IMR-90 (cell line): ENCODE measurements around the gene PTPRG. TPM values are rescaled to one million over a fixed set of nuclear protein-coding genes. Genes with fewer than 3 reads are reported as not detected.

ENCODE experiments used
- ATAC-seq: fragments of 200-7000 bp; cut with Tn5 transposase; 2 replicates; pipeline ENCODE4 v1.9.1; 2020; ENCODE audit warnings: low read depth, mild to moderate bottlenecking, moderate library complexity
- BruUV-seq: library from RNA; stranded (reverse); fragments of 400-500 nt; replicated peaks from 2 replicates; lab custom pipeline; 2021; lab: Mats Ljungman, UMichigan
- CTCF ChIA-PET: fragments of 300-600 bp; formaldehyde crosslinking; extraction: SDS; loops from one replicate; lab custom pipeline; 2021; ENCODE audit warnings: antibody characterized with exemption; lab: Yijun Ruan, JAX
- POLR2A ChIA-PET: fragments of 300-600 bp; sonication (Branson Sonifier 250); formaldehyde crosslinking; loops from one replicate; lab custom pipeline; 2022; ENCODE audit warnings: antibody characterized with exemption; ENCODE audit not compliant: unreplicated experiment; lab: Charles Lee
- DNase-seq: peaks from one replicate; pipeline ENCODE4 v3.0.0; 2013
- H2AFZ ChIP-seq: replicated peaks from 2 replicates; pipeline ENCODE3; 2013; ENCODE audit warnings: low read length, mild to moderate bottlenecking; ENCODE audit not compliant: poor library complexity
- H2AK5ac ChIP-seq: 2 replicates; pipeline ENCODE4 v1.6.1; 2013; ENCODE audit warnings: low read depth, low read length, inconsistent platforms
- H2AK9ac ChIP-seq: replicated peaks from 2 replicates; pipeline ENCODE3; 2013; ENCODE audit warnings: mild to moderate bottlenecking, low read depth, low read length, moderate library complexity; ENCODE audit not compliant: poor library complexity
- H2BK120ac ChIP-seq: 2 replicates; pipeline ENCODE4 v1.6.1; 2013; ENCODE audit warnings: low read depth, low read length, inconsistent platforms
- H2BK15ac ChIP-seq: 3 replicates; pipeline ENCODE4 v1.6.1; 2013; ENCODE audit warnings: low read depth, low read length, inconsistent platforms
- H2BK20ac ChIP-seq: 2 replicates; pipeline ENCODE4 v1.6.1; 2013; ENCODE audit warnings: low read depth, mild to moderate bottlenecking, inconsistent platforms, low read length, moderate library complexity
- H2BK5ac ChIP-seq: 2 replicates; pipeline ENCODE4 v1.6.1; 2013; ENCODE audit warnings: mild to moderate bottlenecking, low read depth, low read length, inconsistent platforms; ENCODE audit not compliant: poor library complexity, severe bottlenecking
- H3K14ac ChIP-seq: replicated peaks from 2 replicates; pipeline ENCODE4 v1.6.1; 2013; ENCODE audit warnings: low read depth, low read length, inconsistent platforms
- H3K18ac ChIP-seq: 2 replicates; pipeline ENCODE4 v1.6.1; 2013; ENCODE audit warnings: low read depth, low read length, control low read depth
- H3K23ac ChIP-seq: 2 replicates; pipeline ENCODE4 v1.6.1; 2013; ENCODE audit warnings: low read depth, low read length, inconsistent platforms
- H3K27ac ChIP-seq: 2 replicates; pipeline ENCODE4 v1.5.1; 2013; ENCODE audit warnings: mild to moderate bottlenecking, control low read depth, low read length; ENCODE audit not compliant: insufficient read depth
- H3K27me3 ChIP-seq: 2 replicates; pipeline ENCODE4 v1.6.1; 2013; ENCODE audit warnings: low read length; ENCODE audit not compliant: control insufficient read depth, insufficient read depth
- H3K36me3 ChIP-seq: 2 replicates; pipeline ENCODE4 v1.6.1; 2013; ENCODE audit warnings: low read length, mixed read lengths; ENCODE audit not compliant: control insufficient read depth, insufficient read depth
- H3K4ac ChIP-seq: 2 replicates; pipeline ENCODE4 v1.6.1; 2013; ENCODE audit warnings: low read depth, low read length, inconsistent platforms
- H3K4me1 ChIP-seq: 2 replicates; pipeline ENCODE4 v1.6.1; 2013; ENCODE audit warnings: low read length, mixed read lengths; ENCODE audit not compliant: control insufficient read depth, insufficient read depth
- H3K4me2 ChIP-seq: 2 replicates; pipeline ENCODE4 v1.6.1; 2013; ENCODE audit warnings: low read depth, mild to moderate bottlenecking, control low read depth, low read length, moderate library complexity
- H3K4me3 ChIP-seq: 2 replicates; pipeline ENCODE4 v1.5.1; 2013; ENCODE audit warnings: low read depth, mild to moderate bottlenecking, control low read depth, low read length, moderate library complexity; ENCODE audit not compliant: insufficient read depth
- H3K56ac ChIP-seq: 2 replicates; pipeline ENCODE4 v1.6.1; 2013; ENCODE audit warnings: low read length, inconsistent platforms; ENCODE audit not compliant: insufficient read depth; ENCODE audit errors: extremely low read depth
- H3K79me1 ChIP-seq, 2 experiments: 2 replicates each; pipeline ENCODE4 v1.6.1; 2013; ENCODE audit warnings: low read length in 2 of 2, inconsistent platforms in 1 of 2, low read depth in 1 of 2
- H3K9ac ChIP-seq: 2 replicates; pipeline ENCODE4 v1.6.1; 2013; ENCODE audit warnings: low read depth, low read length, control low read depth
- H3K9me1 ChIP-seq: 2 replicates; pipeline ENCODE4 v1.6.1; 2013; ENCODE audit warnings: low read length, inconsistent platforms; ENCODE audit not compliant: insufficient read depth
- H3K9me3 ChIP-seq: 2 replicates; pipeline ENCODE4 v1.6.1; 2013; ENCODE audit warnings: low read length; ENCODE audit not compliant: control insufficient read depth, insufficient read depth
- H4K20me1 ChIP-seq: 2 replicates; pipeline ENCODE4 v1.6.1; 2013; ENCODE audit warnings: low read length, inconsistent platforms; ENCODE audit not compliant: insufficient read depth
- H4K5ac ChIP-seq: 2 replicates; pipeline ENCODE4 v1.6.1; 2013; ENCODE audit warnings: mild to moderate bottlenecking, low read depth, low read length, control low read depth
- H4K8ac ChIP-seq, 2 experiments: 2 replicates each; pipeline ENCODE4 v1.6.1; 2013; ENCODE audit warnings: low read depth in 2 of 2, low read length in 2 of 2, control low read depth in 1 of 2, inconsistent platforms in 1 of 2
- H4K91ac ChIP-seq: 2 replicates; pipeline ENCODE4 v1.6.1; 2013; ENCODE audit warnings: low read depth, low read length, inconsistent platforms; ENCODE audit not compliant: insufficient read depth
- CHD1 ChIP-seq: IDR thresholded peaks from 2 replicates; pipeline ENCODE4 v1.6.1; 2012; ENCODE audit warnings: low read depth, low read length, improper control_type of control experiment
- CTCF ChIP-seq: conservative IDR thresholded peaks from 2 replicates; pipeline ENCODE4 v1.5.1; 2012; ENCODE audit warnings: mild to moderate bottlenecking, low read depth, low read length, improper control_type of control experiment
- ELK1 ChIP-seq: fragments of 150-350 bp; IDR thresholded peaks from 2 replicates; pipeline ENCODE4 v1.6.1; 2016; ENCODE audit warnings: low read depth, mild to moderate bottlenecking, low read length, moderate library complexity, borderline replicate concordance
- FOS ChIP-seq: fragments of 150-350 bp; IDR thresholded peaks from 2 replicates; pipeline ENCODE4 v1.6.1; 2016; ENCODE audit warnings: low read depth, low read length
- MAZ ChIP-seq: IDR thresholded peaks from 2 replicates; pipeline ENCODE4 v1.6.1; 2012; ENCODE audit warnings: low read depth, mild to moderate bottlenecking, low read length, improper control_type of control experiment, moderate library complexity, borderline replicate concordance
- MXI1 ChIP-seq: IDR thresholded peaks from 2 replicates; pipeline ENCODE4 v1.6.1; 2012; ENCODE audit warnings: low read depth, mild to moderate bottlenecking, low read length, moderate library complexity, borderline replicate concordance
- NFE2L2 ChIP-seq: fragments of 150-350 bp; IDR thresholded peaks from 2 replicates; pipeline ENCODE4 v1.6.1; 2016; ENCODE audit warnings: low read depth, mild to moderate bottlenecking, low read length
- RCOR1 ChIP-seq: IDR thresholded peaks from 2 replicates; pipeline ENCODE4 v1.6.1; 2012; ENCODE audit warnings: mild to moderate bottlenecking, low read length, improper control_type of control experiment; ENCODE audit not compliant: insufficient replicate concordance
- RFX5 ChIP-seq: IDR thresholded peaks from 2 replicates; pipeline ENCODE4 v1.8.0; 2012; ENCODE audit warnings: low read depth, mild to moderate bottlenecking, low read length, moderate library complexity
- SMC3 ChIP-seq: fragments of 150-350 bp; IDR thresholded peaks from 2 replicates; pipeline ENCODE4 v1.6.1; 2016; ENCODE audit warnings: low read depth, mild to moderate bottlenecking, antibody characterized with exemption, low read length, moderate library complexity
- USF2 ChIP-seq: fragments of 150-350 bp; IDR thresholded peaks from 2 replicates; pipeline ENCODE4 v1.6.1; 2017; ENCODE audit warnings: mild to moderate bottlenecking, antibody characterized with exemption, low read length, low read depth
- WGBS, 2 experiments: methylation state at CpG; one replicate each; pipeline versions ENCODE4 v1.1.5 to v1.1.7; 2013; ENCODE audit warnings: missing lambda C conversion rate in 2 of 2; ENCODE audit not compliant: insufficient read length in 1 of 2; ENCODE audit errors: extremely low coverage in 2 of 2; 5-methylcytosine and 5-hydroxymethylcytosine counted together
- dilution Hi-C: fragments of 300-500 bp; cut with HindIII; formaldehyde crosslinking; loops from one replicate; pipeline ENCODE4 v1.14.3; 2018; ENCODE audit warnings: low sequenced_read_pairs; ENCODE audit not compliant: unreplicated experiment
- in situ Hi-C: fragments of 300-500 bp; cut with MboI; formaldehyde crosslinking; loops from 3 replicates; pipeline ENCODE4 v1.14.3; 2019; ENCODE audit warnings: low sequenced_read_pairs, inconsistent platforms, mixed read lengths
- intact Hi-C: fragments of 100-400 bp; cut with micrococcal nuclease; formaldehyde crosslinking; loops from 2 replicates; pipeline ENCODE4 v1.10.0; 2022
- polyA plus RNA-seq, 3 experiments: library from polyadenylated mRNA; depleted of rRNA; stranded (reverse); fragments of >200 nt; gene quantifications; 2 replicates each; pipeline ENCODE4 v1.2.3, GENCODE V29; 2012; ENCODE audit warnings: low replicate concordance in 1 of 3
- total RNA-seq: library from RNA; depleted of rRNA; stranded (reverse); fragments of >200 nt; gene quantifications from 2 replicates; pipeline ENCODE4 v1.2.3, GENCODE V29; 2012

PTPRG gene
- total and polyA plus RNA-seq, 2 of the 4 experiments (the other 2 are of a cell fraction): 7.7 to 31.0 TPM

- no peak overlapping the region; the same call in 1 of the 2 replicates for H3K23ac ChIP-seq
- H2BK5ac ChIP-seq: no peak overlapping the region
- H3K9me3 ChIP-seq: no peaks in the 10 kb centered on the region
- no peaks in the 10 kb centered on the region for H3K27me3 ChIP-seq
- intact Hi-C loops (no loop called here), in situ Hi-C loops (no loop called here), dilution Hi-C loops (no loop called here)
- H3K79me1 ChIP-seq: peaks cover under 1 to 38% of the 10 kb centered on the region in 2 experiments; a peak in 3 of 4 replicates
- H3K36me3 ChIP-seq: no peaks in the 10 kb centered on the region
- ATAC-seq (no peak), DNase-seq (no peak)
- no peak overlapping the region for H4K5ac ChIP-seq
- H3K4me1 ChIP-seq: peaks cover 3% of the 10 kb centered on the region
- no TSS peak for BruUV-seq
- no peak overlapping the region for H4K8ac ChIP-seq
- H3K4me3 ChIP-seq: no peak overlapping the region
- H2BK120ac ChIP-seq: no peak overlapping the region
- ChIA-PET CTCF (no interaction called here), POLR2A (no interaction called here)
- peaks cover 7% of the 10 kb centered on the region for H3K9me1 ChIP-seq
- peaks cover 16% of the 10 kb centered on the region; the same call in 1 of the 2 replicates for H4K20me1 ChIP-seq
- H2AK5ac ChIP-seq: no peak overlapping the region
- no peak overlapping the region for H3K4me2 ChIP-seq
- TF ChIP-seq USF2 (no peak), ELK1 (no peak), MAZ (no peak), MXI1 (no peak), CTCF (no peak), RFX5 (no peak), FOS (no peak), SMC3 (no peak), CHD1 (no peak), RCOR1 (no peak), NFE2L2 (no peak)
- no peak overlapping the region for H3K4ac ChIP-seq
- no peak overlapping the region for H2AK9ac ChIP-seq
- H3K18ac ChIP-seq: no peak overlapping the region
- no CpG with 5 or more reads among the region's 4 CpGs for WGBS, 2 experiments
- no peak overlapping the region for H3K9ac ChIP-seq
- no peak overlapping the region for H2BK15ac ChIP-seq
- H2BK20ac ChIP-seq: no peak overlapping the region
- no peak overlapping the region for H3K27ac ChIP-seq
- H2AFZ ChIP-seq: no peak overlapping the region
- no peak overlapping the region for H3K56ac ChIP-seq
- no peak overlapping the region for H3K14ac ChIP-seq
- H4K91ac ChIP-seq: no peak overlapping the region
Measured at GRCh38 chr3:61919371-61919770, 358.0 kb downstream of the PTPRG start.
